Measurements from ENCODE around the gene ABCA7.

Gene ABCA7

DNA sequence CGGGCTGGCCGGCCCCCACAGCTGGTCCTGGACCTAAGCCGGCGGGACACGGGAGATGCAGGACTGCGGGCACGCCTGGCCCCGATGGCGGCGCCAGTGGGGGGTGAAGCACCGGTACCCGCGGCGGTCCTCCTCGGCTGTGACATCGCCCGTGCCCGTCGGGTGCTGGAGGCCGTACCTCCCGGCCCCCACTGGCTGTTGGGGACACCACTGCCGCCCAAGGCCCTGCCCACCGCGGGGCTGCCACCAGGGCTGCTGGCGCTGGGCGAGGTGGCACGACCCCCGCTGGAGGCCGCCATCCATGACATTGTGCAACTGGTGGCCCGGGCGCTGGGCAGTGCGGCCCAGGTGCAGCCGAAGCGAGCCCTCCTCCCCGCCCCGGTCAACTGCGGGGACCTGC, 36.6 kb upstream of the ABCA7 start:
- no peak for DNase-seq

DNA sequence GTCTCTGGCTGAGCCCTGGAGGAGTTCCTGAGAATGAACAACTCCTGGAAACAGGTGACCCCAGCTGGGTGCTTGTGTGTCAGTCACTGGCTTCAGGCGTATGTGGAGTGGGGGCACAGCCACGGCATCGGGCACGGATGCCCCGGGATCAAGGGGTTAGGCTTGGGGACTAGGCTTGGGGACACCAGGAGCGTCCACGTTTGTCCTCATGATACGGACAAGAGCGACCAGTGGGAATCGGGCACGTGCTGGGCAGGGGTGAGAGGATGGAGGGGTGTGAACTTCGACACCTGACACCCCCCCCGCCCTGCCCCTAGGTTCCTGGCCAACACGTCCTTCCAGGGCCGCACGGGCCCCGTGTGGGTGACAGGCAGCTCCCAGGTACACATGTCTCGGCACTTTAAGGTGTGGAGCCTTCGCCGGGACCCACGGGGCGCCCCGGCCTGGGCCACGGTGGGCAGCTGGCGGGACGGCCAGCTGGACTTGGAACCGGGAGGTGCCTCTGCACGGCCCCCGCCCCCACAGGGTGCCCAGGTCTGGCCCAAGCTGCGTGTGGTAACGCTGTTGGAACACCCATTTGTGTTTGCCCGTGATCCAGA, 35.6 kb upstream of the ABCA7 start:
- no peak for DNase-seq

DNA sequence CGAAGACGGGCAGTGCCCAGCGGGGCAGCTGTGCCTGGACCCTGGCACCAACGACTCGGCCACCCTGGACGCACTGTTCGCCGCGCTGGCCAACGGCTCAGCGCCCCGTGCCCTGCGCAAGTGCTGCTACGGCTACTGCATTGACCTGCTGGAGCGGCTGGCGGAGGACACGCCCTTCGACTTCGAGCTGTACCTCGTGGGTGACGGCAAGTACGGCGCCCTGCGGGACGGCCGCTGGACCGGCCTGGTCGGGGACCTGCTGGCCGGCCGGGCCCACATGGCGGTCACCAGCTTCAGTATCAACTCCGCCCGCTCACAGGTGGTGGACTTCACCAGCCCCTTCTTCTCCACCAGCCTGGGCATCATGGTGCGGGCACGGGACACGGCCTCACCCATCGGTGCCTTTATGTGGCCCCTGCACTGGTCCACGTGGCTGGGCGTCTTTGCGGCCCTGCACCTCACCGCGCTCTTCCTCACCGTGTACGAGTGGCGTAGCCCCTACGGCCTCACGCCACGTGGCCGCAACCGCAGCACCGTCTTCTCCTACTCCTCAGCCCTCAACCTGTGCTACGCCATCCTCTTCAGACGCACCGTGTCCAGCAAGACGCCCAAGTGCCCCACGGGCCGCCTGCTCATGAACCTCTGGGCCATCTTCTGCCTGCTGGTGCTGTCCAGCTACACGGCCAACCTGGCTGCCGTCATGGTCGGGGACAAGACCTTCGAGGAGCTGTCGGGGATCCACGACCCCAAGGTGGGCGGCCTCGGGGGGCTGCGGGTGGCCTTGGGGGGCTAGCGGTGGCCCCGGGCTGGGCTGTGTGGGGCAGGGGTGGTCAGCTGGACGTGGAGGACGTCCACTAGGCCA, 34.9 kb upstream of the ABCA7 start:
- DNase-seq = no peak

DNA sequence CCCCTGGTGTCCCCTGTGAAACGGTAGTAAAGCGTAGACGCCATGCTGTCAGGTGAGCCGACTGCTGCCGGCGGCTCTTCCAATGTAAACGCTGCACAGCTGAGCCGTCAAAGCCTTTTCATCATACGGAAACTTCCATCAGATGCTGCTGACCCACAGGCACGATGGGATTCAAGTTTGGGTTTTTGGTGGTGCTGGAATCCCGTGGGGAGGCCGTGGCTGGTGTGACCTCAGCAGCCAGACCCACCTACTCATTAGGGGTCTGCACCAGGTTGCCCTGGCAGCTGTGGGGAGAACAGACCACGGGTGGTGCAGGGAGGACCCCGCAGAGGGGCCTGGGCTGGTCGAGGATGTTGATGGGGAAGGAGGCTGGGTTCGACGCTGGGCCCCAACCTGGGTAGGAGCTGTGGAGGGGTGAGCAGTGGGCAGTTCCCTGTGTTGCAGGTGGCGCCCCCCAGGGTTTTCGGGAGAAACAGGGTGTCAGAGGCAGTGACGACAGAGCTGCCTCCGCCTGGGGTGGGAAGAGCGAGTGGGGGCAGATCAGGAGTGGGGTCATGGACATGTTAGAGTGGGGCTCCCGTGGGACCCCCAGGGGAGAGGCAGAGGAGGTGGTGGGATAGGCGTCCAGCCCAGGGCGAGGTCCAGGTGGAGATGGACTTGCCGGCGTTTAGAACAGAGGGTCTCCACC, 33.1 kb upstream of the ABCA7 start:
- no peak for DNase-seq

DNA sequence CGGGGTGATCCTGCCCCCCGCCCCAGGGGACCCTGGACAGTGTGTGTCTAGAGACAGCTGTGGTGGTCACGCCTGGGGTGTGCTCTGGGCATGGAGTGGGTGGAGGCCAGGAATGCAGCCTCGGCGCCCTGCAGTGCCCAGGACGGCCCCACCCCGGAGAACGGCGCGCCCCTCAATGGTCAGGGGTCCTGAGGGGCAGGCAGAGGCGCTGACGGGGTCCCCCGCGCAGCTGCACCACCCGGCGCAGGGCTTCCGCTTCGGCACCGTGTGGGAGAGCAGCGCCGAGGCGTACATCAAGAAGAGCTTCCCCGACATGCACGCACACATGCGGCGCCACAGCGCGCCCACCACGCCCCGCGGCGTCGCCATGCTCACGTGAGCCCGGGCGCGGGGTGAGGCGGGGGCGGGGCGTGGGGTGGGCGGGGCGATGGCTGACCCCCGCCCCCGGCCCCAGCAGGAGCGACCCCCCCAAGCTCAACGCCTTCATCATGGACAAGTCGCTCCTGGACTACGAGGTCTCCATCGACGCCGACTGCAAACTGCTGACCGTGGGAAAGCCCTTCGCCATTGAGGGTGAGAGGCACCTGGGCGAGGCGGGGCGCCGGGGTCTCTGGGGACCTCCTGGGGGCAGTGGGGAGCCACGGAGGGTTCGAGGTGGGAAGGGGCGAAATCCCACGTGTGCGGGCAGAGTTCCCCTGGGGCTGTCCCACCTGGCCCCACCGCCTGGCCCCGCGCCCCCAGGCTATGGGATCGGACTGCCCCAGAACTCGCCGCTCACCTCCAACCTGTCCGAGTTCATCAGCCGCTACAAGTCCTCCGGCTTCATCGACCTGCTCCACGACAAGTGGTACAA, 32.3 kb upstream of the ABCA7 start:
- DNase-seq = no peak

DNA sequence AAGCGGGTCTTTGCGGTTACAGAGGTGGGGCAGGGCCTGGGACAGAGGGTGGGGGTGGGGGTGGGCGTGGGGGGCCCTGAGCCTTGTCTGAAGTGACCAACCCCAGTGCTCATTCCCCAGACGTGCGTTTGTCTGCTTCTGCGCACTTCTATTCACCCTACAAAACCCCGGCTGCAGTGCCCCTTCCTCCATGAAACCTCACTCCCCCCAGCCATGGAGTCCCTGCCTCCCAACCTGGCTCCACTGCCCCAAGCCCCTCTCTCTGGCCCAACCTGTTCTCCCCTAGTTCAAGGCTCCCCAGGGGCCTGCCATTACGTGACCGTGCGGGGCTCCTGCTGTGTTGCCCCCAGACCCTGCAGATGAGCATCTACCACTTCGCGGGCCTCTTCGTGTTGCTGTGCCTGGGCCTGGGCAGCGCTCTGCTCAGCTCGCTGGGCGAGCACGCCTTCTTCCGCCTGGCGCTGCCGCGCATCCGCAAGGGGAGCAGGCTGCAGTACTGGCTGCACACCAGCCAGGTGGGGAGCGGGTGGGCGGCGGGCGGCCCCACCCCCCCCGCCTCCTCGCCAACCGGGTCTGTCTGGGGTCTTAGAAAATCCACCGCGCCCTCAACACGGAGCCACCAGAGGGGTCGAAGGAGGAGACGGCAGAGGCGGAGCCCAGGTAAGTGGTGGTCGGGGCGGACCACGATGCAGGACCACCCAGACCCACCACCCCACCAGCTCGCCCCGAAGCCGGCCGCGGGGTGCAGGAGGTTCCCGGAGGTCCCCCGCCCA, 31.5 kb upstream of the ABCA7 start:
- no peak for DNase-seq

DNA sequence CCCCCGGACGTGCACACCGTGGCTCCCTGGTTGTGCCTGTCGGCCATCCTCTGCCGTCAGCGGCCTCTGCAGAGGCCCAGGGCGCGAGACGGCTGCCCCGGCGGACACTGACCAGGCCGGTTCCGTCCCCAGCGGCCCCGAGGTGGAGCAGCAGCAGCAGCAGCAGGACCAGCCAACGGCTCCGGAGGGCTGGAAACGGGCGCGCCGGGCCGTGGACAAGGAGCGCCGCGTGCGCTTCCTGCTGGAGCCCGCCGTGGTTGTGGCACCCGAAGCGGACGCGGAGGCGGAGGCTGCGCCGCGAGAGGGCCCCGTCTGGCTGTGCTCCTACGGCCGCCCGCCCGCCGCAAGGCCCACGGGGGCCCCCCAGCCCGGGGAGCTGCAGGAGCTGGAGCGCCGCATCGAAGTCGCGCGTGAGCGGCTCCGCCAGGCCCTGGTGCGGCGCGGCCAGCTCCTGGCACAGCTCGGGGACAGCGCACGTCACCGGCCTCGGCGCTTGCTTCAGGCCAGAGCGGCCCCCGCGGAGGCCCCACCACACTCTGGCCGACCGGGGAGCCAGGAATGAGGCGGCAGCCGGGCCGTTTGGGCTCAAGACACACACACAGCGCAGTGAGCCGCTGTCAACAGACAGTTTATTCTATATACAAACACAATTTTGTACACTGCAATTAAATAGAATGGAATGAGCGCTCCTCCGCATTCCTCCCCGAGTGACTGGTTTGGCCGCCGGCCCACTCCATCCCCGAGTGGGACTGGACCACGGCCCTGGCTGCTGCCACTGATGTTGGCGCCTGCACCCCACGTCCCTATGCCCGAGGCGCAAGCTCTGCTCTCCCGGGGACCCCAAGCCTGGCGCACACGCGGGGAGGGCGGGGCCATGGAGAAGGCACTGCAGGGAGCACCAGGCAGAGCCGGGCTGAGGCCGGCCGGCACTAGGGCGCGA, 30.6 kb upstream of the ABCA7 start:
- DNase-seq = no peak

DNA sequence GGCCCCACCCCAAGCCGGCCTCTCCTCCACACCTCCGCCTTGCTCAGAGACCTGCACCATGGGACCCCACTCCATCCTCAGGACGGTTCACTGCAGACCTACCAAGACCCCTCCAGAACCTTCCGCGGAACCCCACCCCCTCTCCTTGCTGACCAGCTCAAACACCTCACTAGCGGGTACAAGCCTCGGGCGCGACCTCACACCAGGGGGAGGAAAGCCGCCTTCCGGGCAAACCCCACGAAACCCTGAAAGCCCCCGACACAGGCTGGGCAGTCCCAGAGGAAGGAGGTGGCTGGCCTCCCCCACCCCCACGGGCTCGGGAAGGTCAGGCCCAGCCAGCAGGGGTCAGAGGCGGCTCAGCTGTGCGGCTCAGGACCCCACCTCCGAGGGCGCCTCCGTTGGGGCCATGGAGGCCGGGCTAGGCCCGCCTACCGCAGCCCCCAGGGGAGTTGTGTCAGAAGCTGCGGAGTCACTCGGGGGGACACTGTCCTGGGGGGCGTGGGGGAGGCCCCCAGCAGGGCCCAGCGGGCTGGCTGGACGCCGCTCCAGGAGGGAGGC, 29.8 kb upstream of the ABCA7 start:
- no peak for DNase-seq

DNA sequence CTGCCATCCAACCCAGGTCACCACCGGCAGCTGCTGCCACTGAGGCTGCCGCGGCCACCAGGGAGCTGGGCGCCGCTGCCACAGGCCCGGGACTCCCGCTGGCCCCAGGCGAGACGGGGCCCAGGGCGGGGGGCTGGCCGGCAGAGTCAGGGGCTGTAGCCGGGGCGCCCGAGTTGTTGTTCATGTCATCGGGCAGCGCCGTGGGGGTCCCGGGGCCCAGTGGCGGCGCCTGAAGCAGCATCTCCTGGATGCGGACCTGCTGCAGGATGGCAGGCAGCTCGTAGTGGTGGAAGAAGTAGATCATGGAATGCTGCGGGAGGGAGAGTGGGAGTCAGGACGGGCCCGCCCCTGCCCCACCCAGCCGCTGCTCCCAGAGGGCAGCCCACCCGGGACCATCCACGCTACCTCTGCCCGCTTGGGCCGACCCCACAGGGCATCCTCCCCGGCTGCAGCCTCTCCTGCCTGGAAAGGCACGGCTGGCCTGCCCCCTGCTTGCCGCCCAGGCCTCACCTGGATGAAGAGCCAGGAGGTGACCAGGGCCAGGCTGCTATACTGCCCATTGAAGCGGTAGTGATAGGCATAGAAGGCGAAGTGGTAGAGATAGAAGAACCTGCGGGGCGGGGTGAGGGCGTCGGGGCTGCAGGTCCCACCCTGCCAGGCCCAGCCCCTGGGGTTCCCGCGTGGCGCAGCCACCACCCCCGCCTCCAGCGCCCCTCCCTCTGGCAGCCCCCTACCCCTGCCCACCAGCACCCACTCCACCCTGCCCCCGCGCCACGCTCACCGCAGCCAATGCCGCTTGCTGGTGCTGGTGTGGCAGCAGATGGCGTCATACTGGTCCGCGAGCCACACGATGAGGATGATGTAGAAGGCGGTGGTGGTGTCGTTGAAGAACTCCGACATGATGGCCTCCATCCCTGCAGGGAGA, 29.1 kb upstream of the ABCA7 start:
- no peak for DNase-seq

DNA sequence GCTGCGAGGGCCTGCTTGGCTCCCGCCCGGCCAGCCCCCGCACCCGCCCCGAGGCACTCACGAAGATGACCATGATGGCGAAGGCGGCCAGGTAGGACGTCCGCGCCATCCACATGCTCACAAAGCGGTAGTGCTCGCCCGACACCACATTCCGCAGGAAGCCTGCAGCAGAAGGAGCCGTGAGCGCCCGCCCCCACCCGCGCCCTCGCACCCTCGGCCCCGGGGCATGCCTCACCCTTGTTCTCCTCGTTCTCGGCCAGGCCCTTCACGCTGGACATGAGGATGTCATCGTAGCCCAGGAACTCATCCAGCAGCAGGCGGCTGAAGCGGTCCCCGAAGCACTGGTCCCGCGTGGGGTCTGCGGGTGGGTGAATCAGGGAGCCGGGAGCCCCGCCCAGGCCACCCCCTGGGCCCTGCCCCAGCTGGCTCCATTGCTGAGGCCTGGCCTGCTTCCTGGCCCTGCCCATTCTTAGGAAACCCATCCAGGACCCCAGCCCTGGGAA, 28.0 kb upstream of the ABCA7 start:
- no peak for DNase-seq

DNA sequence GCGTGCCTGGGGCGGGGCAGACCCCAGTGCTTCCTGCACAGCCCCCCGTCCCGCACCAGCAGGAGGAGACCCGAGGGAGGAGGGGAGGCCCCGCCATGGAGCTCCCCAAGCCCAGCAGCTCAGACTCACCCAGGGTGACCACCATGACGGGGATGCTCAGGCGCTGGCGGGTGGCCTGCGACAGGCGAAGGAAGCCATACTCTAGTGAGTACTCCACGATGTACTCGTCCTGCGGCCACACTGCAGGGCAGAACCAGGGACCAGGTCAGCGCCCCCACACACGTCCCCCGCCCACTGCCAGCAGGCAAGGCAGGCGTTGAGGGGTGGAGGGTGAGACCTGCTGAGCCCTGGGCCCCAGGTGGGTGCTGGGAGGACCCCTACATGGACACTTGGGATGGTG, 27.6 kb upstream of the ABCA7 start:
- DNase-seq = no peak

DNA sequence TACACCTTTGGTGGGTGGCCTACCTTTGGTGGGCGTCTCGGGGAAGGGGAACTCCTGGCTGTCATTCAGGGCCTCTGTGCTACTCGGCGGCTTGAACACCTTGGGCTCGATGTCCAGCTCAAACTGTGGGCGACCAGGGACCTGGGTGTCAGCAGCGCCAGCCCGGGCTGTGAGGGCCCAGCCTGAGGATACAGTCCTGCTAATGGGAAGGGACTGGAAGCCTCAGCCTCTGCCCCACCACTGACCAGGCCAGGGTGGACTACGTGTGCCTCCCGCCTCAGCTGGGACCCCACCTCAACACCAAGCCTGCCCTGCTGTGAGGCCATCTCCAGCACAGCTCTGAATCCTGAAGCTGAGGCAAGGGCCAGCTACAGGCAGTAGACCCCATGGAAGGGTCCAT, 26.7 kb upstream of the ABCA7 start:
- DNase-seq = no peak

DNA sequence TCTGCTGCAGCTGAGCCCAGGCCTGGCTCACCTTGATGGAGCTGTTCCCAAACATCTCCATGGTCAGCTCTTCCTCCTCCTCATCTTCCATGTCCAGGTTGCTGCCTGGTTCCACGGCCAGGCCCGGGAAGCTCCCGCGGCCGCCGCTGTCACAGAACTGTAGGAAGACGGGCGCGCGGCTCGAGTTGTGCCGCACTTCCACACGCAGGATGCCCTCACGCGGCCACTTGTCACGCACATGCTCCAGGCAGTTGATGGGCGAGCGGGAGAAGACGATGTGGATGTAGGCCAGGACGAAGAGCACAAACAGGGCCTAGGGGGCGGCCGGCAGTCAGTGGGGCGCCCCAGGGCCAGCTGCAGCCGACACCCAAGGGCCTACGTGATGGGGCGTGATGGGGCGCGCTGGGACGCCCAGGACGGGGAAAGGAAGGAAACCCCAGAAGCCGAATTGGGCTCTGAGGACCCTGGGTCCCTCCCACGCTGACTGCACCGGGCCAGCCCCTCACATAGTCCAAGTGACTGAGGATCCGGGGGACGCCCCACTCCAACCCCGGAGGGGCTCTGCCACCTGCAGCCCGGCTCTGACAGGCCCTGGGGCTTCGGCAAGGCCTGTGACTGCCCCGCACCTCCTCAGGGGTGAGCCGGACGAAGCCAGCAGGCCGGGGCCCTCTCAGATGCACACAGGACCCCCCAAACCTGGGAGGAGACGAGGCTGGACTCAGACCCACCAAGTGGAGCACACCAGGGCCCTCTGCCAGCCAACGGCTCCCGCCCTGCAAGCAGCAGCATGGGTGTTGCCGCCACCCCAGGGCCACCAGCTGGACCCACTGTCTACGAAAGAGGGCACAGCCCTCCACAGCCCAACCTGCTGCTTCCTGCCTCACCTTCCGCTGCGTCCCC, 25.5 kb upstream of the ABCA7 start:
- no peak for DNase-seq

DNA sequence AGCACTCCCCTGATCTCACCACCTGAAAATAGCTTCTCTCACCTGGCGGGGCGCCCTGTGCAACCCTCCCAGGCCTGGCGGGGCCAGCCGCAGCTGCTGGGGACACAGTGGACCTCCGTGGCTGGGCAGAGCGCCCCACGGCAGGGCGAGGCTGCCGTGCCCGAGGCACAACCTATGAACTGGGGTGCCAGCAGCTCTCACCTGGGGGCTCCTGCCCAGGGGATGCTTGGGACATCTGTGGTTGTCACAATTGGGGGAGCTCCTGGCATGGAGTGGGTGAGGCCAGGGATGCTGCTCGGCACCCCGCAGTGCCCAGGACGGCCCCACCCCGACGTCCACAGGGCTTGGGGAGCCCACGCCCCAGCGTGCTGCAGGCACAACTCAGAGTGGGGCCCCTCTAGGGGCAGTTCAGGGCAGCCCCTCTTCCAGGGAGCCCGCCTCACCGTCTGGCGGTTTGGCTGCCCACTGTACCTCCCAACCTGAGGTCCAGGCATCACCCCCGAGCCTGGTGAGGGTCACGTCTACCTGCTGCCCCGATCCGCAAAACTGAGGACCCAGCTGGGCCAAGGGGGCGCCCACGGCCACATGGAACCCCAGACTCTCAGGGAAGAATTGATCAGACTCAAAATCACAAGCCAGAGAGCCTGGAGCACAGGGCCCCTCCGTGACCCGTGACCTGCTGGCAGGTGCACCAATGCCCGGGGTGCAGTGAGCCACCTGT, 24.7 kb upstream of the ABCA7 start:
- DNase-seq = no peak

DNA sequence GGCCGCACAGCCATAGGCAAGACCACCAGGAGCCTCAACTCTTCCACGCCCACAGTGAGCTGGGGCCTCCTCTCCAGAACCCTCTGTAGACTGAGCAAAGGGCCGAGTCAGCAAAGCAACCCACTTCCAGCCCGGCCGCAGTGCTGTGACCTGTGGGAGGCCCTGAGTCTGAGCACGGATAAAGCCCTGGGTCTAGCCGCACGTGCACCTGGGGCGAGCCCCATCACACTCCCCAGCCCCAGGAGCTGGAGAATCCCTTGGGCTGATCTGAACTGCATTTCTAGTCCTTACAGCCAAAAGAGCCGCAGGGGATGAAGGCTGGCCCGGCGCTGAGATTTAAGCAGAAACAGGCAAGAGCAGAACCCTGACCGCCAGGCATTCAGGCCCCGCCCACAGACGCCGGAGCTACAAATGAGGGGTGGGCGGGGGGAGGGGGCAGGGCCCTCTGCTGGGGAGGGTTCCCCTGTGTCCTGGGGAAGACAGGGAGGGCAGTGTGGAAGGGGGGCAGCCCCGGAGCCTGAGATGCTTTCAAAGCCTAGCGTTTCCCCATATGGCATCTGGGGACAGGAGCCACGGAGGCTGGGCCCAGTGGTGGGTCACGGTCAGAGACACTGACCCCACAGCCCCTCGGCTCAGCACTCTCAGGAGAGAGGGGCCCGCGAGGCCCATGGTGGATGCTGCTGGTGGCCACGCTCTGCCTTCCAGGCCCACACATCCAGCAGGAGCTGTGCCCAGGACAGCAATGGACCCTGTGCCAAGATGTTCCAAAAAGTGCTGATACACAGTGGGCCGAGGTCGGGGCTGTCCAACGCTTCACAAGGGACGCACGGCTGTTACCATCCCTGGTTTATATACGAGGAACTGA, 23.9 kb upstream of the ABCA7 start:
- DNase-seq = no peak

DNA sequence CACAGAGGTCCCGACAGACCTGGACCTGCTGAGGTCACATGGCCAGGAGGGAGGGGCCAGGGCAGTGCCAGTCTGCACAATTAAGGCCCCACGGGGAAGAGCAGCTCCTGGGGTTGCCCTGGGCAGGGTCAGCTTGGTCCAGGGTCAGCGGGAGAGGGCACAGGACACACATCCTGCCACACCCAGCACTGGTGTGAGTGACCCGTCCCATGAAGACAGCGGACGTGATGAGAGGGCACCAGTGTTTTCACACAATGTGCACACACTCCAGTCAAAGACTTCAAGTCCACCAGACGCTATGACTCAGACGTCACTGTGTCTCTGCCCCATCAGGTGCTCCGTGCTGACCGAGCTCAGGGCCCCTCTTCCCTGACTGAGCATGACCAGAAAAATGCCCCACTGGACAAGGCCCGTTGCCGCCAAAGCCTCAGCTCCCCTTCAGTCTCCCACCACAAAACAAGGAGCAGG, 23.2 kb upstream of the ABCA7 start:
- no peak for DNase-seq

Data from activated CD8-positive, alpha-beta memory T cell treated with anti-CD3 and anti-CD28 coated beads, Interleukin-2, amount 50 U/mL, for 48 hours (primary cell).